ENCODE data around the gene BBS7. TPM values are rescaled to one million over a fixed set of nuclear protein-coding genes. Genes with fewer than 3 reads are reported as not detected.

Gene BBS7
- total and polyA plus RNA-seq, 2 of the 13 experiments (the other 11 are each of a cell fraction or from before 2014, with no cell fraction given) = 9.0 to 15.7 TPM

GRCh38 chr4:121800961-121801714 is 69.1 kb downstream of the BBS7 start, which contains the start of gene EXOSC9 (continued):
- no peak for TF ChIP-seq ZBTB40 (IDR thresholded peaks at IDR 0.05)
- TF ChIP-seq ZBTB40 (CRISPR knock-in tag; IDR thresholded peaks at IDR 0.05) = peak; percentile 81; the same call in 1 of the 2 replicates
- peak; percentile 39; the same call in 1 of the 2 replicates for TF ChIP-seq NFYC (CRISPR knock-in tag; IDR thresholded peaks at IDR 0.05)
- TF ChIP-seq MXD4 (CRISPR knock-in tag; IDR thresholded peaks at IDR 0.05) = peak; percentile 84
- peak; percentile 78; the same call in 1 of the 2 replicates for TF ChIP-seq ZNF790 (CRISPR knock-in tag; IDR thresholded peaks at IDR 0.05; ENCODE audit: borderline replicate concordance)
- peak; percentile 53 for TF ChIP-seq ZNF407 (CRISPR knock-in tag; IDR thresholded peaks at IDR 0.05; ENCODE audit: not compliant biosample characterization)
- no peak for TF ChIP-seq U2AF2 (IDR thresholded peaks at IDR 0.05; ENCODE audit: low read depth, low read length)
- TF ChIP-seq SRSF1 (optimal IDR thresholded peaks at IDR 0.05; ENCODE audit: low read depth, low read length) = peak; percentile 47
- 0 out of 2 replicates have a peak, but pooled peaks have one; percentile 39 for TF ChIP-seq ZBTB7B (CRISPR knock-in tag; IDR thresholded peaks at IDR 0.05)
- peak; percentile 29; the same call in 1 of the 2 replicates for TF ChIP-seq MTA1 (CRISPR knock-in tag; IDR thresholded peaks at IDR 0.05; ENCODE audit: borderline replicate concordance)
- TF ChIP-seq ZFP1 (CRISPR knock-in tag; IDR thresholded peaks at IDR 0.05) = 0 out of 2 replicates have a peak, but pooled peaks have one; percentile 57

All from HepG2 (cell line).